HG03442 (cell line): ENCODE measurements around the gene LRWD1.
A peak's percentile ranks its signal among the peaks of the same experiment; 100 is the strongest.
"Not testable (repeated sequence)": the region's sequence is repeated elsewhere in the genome, so short reads cannot be mapped to it uniquely, and the experiment has no call there.

Experiments used
- ATAC-seq: cut with Tn5 transposase; IDR thresholded peaks from one replicate; pipeline ENCODE4 v1.9.1; 2021; ENCODE audit warnings: mild to moderate bottlenecking, moderate library complexity; ENCODE audit not compliant: unreplicated experiment

LRWD1 gene

DNA sequence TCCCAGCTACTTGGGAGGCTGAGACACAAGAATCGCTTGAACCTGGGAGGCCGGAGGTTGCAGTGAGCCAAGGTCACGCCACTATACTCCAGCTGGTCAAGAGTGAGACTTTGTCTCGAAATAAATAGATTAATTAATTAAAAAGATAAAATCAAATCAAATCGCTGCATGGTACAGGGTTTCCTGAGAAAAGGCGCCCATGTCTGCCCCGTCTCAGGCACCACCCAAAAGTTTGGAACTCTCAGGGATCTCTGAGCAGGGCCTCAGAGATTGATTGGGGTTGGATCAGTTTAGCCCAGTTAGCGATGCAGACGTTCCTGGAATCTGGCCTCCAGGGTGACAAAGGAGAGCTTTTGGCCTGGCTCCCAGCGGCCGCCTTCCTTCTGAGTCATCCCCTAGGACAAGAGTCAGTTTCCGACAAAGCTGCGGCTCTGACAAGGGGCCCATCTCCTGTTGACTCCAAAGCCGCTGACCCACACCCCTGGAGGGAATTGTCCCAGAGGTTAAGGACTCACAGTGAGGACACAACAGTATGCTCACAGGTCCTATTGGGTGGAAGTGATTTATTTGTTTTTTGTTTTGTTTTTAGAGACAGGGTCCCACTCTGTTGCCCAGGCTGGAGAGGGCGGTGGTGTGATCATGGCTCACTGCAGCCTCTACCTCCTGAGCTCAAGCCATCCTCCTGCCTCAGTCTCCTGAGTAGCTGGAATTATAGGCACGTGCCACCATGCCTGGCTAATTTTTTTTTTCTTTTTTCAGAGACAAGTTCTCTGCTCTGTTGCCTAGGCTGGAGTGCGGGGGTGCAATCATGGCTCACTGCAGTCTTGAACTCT is 24.6 kb upstream of the LRWD1 start:
- ATAC-seq: no peak

DNA sequence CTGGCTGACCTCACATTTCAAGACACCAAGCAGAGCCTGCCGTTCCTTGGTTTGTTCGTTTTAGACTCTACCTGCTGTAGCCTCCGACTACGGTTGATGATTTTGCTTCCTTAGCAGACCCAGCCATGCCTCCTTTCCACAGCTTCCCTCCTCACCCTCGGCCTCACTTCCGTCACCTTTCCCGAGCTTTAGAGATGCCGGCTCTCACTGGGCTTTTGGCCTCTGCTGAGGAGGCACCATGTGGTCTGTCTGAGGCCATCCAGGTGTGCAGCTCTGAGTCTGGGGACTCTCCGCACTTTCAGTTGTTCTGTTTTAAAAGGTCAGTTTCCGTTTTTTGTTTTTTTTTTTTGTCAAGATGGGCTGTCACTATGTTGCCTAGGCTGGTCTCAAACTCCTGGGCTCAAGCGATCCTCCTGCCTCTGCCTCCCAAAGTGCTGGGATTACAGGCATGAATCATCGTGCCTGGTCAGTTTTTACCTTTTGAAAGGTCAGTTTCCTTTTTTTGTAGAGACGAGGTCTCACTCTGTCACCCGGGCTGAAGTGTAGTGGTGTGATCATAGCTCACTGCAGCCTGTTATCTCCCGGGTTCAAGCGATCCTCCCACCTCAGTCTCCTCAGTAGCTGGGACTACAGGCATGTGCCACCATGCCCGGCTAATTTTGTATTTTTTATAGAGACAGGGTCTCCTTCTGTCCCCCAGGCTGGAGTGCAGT is 19.7 kb upstream of the LRWD1 start:
- ATAC-seq: peak; percentile 49

DNA sequence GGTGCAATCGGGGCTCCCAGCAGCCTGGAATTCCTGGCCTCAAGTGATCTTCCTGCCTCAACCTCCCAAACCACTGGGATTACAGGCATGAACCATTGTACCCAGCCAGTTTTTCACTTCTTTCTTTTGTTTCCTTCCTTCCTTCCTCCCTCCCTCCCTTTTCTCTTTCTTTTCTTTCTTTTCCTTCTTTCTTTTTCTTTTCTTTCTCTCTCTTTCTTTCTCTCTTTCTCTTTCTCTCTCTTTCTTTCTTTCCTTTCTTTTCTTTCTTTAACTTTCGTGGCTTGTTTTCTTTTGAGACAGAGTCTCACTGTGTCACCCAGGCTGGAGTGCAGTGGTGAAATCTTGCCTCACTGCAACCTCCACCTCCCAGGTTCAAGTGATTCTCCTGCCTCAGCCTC is 19.1 kb upstream of the LRWD1 start:
- no peak for ATAC-seq

DNA sequence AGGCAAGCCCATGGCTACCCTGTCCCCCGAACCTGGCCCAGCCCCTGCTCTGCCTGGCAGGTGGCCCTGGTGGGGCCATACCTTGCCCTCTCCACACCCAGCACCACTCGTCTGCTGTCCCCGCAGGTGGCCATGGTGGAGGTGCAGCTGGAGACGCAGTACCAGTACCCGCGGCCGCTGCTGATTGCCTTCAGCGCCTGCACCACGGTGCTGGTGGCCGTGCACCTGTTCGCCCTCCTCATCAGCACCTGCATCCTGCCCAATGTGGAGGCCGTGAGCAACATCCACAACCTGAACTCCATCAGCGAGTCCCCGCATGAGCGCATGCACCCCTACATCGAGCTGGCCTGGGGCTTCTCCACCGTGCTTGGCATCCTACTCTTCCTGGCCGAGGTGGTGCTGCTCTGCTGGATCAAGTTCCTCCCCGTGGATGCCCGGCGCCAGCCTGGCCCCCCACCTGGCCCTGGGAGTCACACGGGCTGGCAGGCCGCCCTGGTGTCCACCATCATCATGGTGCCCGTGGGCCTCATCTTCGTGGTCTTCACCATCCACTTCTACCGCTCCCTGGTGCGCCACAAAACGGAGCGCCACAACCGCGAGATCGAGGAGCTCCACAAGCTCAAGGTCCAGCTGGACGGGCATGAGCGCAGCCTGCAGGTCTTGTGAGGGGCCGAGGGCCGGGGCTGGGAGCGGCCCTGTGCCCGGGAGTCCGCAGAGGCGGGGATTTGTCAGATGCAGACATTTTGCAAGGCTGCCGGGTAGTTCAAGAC is 18.2 kb upstream of the LRWD1 start:
- no peak for ATAC-seq

DNA sequence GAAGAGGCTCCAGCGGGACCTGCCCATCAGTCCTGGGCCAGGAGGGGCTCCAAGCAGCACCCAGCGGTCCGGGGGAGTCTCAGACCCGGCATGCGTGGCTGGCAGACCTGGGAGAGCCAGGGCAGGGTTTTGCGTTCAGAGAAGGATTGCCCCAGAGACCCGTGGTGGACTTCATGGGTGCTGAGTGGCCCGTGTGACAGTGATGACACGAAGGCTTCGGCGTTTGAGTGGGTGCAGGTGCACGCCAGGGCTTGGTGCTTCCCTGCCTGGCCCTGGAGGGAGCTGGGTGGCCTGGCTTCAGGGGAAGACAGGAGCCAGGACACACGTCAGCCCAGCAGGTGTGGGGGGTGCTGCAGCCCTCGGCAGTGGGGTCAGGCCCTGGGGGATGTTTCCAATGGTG is 17.5 kb upstream of the LRWD1 start:
- no peak for ATAC-seq

DNA sequence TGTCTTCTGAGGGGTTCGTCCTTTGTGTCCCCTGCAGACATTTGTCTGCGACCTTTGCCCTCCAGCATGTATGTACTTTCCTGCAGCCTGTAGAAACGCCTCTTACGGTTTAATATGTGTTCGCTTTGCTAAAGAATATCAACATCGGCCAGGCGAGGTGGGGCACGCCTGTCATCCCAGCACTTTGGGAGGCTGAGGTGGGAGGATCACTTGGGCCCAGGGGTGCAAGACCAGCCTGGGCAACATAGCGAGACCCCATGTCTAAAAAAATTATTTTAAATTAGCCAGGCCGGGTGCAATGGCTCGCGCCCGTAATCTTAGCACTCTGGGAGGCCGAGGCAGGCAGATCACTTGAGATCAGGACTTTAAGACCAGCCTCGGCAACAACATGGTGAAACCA is 15.6 kb upstream of the LRWD1 start:
- ATAC-seq: no peak

DNA sequence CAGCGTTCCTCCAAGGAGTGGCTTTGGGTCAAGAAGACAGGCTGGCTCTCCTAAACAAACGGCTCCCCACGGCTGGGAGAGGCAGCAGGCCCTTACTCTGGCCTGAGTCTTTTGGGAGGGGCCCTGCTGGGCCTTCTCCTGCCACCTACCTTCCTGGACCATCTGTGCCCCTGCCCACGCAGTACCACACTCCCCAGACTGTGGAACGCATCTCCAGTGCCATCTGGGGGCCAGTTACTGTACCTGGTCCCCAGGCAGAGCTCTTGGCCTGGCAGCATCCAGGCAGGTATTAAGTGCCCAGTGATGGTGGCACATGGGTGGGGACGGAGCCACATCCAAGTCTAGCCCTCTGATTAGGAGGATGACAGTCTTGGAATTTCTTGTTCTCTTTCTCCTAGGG is 14.5 kb upstream of the LRWD1 start:
- peak; percentile 52 for ATAC-seq

DNA sequence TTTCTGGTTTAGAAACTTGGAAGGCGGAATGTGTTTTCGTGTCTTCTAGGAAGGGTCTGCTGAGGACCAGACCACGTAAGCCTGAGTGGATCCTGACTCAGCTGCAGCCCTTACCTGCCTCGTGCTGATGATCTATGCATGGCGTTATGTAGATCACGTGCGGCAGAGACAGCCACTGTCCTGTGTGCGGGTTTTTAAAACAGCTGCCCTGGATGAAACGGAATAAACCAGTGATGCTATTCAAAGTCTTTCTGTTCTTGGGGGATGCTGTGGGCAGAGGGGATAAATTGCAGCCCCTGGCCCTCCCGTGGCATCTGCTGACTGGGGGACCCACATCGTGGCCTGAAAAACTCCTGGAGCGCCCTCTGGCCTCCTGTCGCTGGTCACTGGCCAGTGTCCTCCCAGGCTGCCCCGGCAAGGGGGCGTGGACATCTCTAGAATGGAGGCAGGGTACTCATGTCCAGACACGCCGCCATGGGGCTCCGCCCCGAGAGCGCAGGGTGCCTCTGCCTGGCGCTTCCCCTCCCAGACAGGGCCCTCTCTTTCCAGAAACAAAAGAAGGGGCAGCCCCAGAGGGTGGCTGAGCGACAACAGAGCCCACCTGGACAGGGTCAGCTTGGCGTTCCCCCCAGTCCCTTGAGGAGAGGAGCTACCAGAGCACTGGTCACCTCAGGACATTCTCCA is 13.3 kb upstream of the LRWD1 start:
- no peak for ATAC-seq

DNA sequence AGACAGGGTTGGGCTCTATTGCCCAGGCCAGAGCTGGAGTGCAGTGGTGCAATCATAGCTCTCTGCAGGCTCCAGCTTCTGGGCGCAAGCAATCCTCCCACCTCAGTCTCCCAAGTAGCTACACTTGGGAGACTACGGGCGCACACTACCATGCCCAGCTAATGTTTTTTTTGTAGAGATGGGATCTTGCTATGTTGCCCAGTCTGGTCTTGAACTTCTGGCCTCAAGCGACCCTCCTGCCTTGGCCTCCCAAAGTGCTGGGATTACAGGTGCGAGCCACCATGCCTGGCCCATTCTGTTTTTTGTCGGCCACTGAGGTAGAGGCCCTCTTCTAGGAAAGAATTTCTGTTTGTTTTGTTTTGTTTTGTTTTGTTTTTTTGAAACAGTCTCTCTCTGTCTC is 12.3 kb upstream of the LRWD1 start:
- ATAC-seq: no peak

DNA sequence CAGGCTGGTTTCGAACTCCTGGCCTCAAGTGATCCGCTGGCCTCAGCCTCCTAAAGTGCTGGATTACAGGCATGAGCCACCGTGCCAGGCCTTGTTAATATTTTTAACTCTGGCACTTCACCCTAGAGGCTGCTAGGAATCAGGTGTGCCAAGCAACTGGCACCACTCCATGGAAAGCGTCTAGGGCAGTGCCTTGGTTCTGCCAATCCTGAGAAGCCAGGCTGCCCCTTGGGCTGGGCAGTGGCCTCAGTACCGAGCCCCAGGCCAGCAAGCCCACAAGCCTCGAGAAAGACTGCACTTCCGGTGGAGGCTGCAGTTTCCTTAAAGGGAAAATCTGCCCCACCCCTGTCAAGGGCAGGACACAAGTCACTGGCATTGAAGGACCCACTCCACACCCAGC is 11.5 kb upstream of the LRWD1 start:
- no peak for ATAC-seq

DNA sequence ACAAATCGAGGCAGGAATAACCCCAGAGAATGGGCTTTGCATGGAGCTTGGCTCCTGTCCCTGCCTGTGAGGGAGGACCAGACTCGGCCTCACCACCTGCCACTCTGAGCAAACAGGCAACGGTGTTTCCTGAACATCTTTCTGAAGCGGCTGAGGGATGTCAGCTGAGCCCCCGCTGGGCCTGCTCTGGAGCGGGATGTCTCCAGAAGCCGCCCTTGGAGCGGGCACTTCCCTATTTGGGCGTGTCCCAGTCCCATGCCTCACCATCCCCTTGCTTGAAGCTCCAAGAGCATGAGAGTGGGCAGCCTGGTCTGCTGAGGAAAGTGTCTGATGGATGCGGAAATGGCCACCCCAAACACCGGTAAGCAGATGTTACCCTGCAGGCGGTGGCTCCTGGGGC is 10.3 kb upstream of the LRWD1 start:
- no peak for ATAC-seq

DNA sequence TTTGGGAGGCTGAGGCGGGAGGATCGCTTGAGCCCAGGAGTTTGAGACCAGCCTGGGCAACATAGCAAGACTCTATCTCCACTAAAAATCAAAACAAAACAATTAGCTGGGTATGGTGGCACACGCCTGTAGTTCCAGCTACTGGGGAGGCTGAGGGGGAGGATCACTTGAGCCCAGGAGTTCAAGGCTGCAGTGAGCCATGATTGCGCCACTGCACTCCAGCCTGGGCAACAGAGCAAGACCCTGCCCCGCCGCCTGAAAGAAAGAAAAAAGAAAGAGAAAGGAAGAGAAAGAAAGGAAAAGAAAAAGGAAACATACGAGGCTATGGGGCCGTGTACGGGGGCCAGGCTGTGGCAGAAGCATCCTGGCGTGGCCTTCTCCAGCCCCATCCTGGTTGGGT is 9.9 kb upstream of the LRWD1 start:
- not testable (repeated sequence) for ATAC-seq

DNA sequence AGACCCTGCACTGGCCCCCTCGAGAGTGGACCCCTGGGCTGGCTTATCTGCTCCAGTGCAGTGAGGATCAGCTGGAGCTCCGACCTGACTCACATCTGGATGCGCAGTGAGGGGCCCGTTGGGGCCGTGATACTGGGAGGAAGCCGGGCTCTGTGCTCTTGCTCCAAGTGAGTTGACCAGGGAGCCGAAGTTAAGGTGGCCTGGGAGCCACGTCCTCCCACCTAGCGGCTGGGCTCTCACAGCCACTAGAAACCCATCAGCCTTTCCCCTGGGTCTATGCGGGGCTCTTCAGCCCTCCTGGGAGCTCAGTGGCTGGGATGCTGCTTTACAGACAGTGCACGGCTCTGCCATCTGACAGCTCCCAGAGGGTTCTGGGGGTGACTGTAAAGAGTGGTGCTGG is 9.2 kb upstream of the LRWD1 start:
- ATAC-seq: no peak

DNA sequence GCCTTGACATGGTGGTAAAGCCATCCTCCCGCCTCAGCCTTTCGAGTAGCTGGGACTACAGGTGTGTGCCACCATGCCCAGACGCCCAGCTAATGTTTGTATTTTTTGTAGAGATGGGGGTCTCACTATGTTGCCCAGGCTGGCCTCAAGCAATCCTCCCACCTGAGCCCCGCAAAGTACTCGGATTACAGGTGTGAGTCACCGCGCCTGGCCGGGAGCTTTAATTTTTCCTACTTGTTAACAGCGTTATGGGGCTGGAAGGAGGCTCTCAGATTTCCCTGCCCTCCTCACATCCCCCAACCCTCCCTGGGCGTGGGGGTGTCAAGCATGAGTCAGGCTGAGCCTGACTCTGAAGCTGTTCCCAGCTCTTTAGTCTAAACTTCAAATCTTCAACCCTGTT is 8.5 kb upstream of the LRWD1 start:
- ATAC-seq: no peak

DNA sequence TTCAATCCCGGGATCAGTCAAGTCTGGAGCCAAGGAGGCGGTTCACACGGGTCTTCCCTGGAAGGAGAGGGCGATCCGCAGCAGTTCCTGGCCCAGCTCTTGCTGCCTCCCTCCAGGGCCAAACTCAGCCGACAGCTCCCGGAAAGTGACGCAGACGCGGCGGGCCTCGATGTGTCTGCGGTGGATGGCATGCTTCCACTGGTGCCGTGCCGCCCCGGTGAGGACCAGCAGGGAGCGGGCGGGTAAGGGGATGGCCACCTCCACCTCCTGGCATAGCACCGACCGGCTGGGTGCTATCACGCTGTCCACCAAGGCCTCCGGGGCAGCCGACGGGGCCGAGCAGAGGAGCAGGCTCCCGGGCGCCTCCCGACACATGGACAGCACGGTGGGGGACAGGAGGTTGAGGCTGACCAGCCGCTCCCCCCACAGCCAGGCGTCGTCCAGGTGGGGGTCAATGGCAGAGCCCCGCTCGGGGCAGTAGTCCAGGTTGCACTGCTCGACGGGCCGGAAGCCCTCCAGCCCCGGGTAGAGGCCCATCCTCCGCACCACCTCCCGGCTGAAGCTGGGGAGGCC is 7.3 kb upstream of the LRWD1 start:
- no peak for ATAC-seq

DNA sequence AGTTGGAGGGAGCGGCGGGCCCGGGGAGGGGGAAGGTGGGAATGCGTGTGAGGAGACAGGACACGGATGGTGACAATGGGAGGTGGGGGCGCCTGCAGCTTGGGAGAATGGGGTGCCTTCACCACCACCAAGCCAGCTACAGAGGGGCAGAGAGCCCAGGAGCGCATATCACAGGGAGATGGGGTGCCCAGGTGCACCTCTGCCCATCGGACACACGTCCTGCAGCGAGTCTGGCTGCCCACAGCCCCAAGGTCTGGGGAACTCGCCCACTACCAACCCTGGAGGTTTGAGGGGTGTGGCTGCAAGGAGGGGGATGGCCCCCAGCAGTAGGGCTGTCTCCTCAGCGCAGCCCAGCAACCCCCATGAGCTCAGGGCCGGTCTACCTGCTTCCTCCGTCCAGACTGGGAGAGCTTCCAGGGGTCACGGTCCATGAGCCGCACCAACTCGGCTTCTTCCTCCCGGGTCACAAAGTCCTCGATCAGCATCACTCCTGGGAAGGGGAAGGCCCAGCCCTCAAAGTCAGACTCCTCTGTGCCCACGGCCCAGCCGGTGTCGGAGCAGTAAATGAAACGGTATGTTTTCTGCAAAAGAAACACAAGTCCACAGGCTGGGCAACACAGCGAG is 5.5 kb upstream of the LRWD1 start:
- no peak for ATAC-seq

DNA sequence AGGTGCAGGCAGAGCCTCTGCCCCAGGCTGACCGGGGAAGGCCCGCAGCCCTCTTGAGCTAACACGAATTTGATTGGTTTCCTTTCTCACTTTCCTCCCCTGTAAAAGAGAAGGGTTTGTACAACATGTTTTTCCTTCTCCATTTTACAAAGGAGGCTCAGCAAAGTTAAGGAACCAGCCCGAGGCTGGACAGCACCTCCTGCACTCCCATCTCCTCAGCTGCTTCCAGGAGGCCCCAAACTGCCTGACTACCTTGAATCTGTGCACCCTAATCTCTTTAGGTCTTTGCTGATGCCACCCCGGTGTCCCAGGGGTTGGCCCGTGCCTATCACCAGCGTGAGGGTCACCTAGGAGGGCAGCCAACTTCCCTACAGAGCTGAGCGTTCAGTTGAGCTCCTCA is 4.3 kb upstream of the LRWD1 start:
- no peak for ATAC-seq

DNA sequence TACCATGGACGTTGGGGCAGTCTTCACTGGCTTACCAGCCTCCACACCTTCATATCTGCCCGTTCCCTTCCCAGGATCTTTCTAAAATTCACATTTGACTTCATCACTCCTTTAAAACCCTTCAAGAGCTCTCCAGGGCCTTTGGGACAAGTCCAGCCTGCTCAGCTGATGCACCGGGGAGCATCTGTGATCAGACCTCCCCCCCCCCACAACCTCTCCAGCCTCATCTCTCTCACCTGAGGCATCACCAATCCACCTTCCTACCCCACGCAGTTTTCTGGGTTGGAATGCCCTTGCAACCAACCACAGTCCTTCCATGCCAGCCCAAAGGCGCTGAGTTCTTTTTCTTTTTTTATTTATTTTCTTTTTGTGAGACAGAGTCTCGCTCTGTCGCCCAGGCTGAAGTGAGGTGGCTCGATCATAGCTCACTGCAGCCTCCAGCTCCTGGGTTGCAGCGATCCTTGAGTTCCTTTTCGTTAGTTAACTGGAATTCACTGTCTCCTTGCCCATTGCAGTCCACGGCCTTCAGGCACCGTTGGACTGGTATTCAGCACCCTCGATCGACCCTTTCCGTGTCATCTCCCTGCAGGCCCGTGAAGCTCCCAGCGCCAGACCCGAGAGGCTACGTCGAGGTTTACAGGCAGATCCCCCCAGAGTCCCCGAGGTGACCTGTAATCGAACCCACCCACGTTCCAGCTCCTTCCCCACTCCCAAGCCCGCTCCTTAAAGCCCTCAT is 775 bp upstream of the LRWD1 start:
- ATAC-seq: no peak

DNA sequence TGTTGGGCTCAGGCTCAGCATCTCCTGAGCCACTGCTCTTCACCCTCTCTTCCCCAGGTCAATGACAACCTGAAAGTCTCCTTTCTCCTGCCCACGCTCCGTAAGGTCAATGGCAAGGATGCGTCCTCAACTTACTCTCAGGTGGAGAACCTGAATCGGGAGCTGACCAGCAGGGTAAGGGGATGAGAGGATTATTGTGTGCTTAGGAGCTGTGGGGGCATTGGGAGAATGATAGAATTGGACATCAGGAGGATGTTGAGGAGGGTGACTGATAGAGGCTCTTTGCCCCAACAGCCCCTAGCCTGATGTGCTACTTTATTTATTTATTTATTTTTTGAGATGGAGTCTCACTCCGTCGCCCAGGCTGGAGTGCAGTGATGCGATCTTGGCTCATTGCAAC is 1.3 kb downstream of the LRWD1 start:
- ATAC-seq: no peak
